Calu3 (cell line): ENCODE data around the gene ZNF830. TPM values are rescaled to one million over a fixed set of nuclear protein-coding genes. Genes with fewer than 3 reads are reported as not detected.

Experiments
- BruUV-seq: library from RNA; stranded (reverse); fragments of 400-500 nt; replicated peaks from 2 replicates; lab custom pipeline; 2021; lab: Mats Ljungman, UMichigan
- CTCF ChIA-PET: fragments of 300-600 bp; sonication (Branson Sonifier 250); formaldehyde crosslinking; loops from one replicate; lab custom pipeline; 2022; ENCODE audit warnings: antibody characterized with exemption; lab: Charles Lee
- DNase-seq: peaks from one replicate; pipeline ENCODE4 v3.0.0; 2022
- H3K27ac Mint-ChIP-seq: one replicate; pipeline ENCODE4 v1.8.0; 2022; ENCODE audit warnings: mixed read lengths; ENCODE audit not compliant: unreplicated experiment
- H3K27me3 Mint-ChIP-seq: one replicate; pipeline ENCODE4 v1.8.0; 2022; ENCODE audit warnings: mixed read lengths; ENCODE audit not compliant: unreplicated experiment
- H3K36me3 Mint-ChIP-seq: one replicate; pipeline ENCODE4 v1.8.0; 2022; ENCODE audit warnings: mild to moderate bottlenecking, moderate library complexity, mixed read lengths; ENCODE audit not compliant: insufficient read depth, unreplicated experiment
- H3K4me1 Mint-ChIP-seq: one replicate; pipeline ENCODE4 v1.8.0; 2022; ENCODE audit warnings: mild to moderate bottlenecking, low read depth, mixed read lengths; ENCODE audit not compliant: unreplicated experiment
- H3K4me3 Mint-ChIP-seq: one replicate; pipeline ENCODE4 v1.8.0; 2022; ENCODE audit warnings: mild to moderate bottlenecking, low read depth, moderate library complexity, mixed read lengths; ENCODE audit not compliant: unreplicated experiment
- H3K9me3 Mint-ChIP-seq: one replicate; pipeline ENCODE4 v1.8.0; 2022; ENCODE audit warnings: low read depth, mixed read lengths; ENCODE audit not compliant: unreplicated experiment
- CTCF ChIP-seq: fragments of 200-600 bp; IDR thresholded peaks from one replicate; pipeline ENCODE4 v1.8.0; 2022; ENCODE audit warnings: antibody characterized with exemption; ENCODE audit not compliant: unreplicated experiment
- intact Hi-C: fragments of 100-400 bp; cut with micrococcal nuclease; formaldehyde crosslinking; loops from one replicate; pipeline ENCODE4 v1.10.0; 2022; ENCODE audit not compliant: unreplicated experiment
- total RNA-seq: library from RNA; stranded (reverse); gene quantifications from 2 replicates; pipeline ENCODE4 v1.2.3, GENCODE V29; 2022

The ZNF830 gene
- total RNA-seq, 1 experiment from 2014 or later, result 14.6 TPM

- Mint-ChIP-seq H3K4me3 (no peak overlapping the region), H3K9me3 (no peaks in the 10 kb centered on the region), H3K27me3 (no peaks in the 10 kb centered on the region), H3K36me3 (peaks cover 7% of the 10 kb centered on the region), H3K27ac (no peak overlapping the region), H3K4me1 (no peaks in the 10 kb centered on the region)
- CTCF ChIA-PET, result no interaction called here
- DNase-seq, result no peak
- no peak for TF ChIP-seq CTCF
- BruUV-seq, result no TSS peak
- intact Hi-C loops, result no loop called here
Measured at GRCh38 chr17:34993031-34993430, 31.7 kb downstream of the ZNF830 start.

DNA sequence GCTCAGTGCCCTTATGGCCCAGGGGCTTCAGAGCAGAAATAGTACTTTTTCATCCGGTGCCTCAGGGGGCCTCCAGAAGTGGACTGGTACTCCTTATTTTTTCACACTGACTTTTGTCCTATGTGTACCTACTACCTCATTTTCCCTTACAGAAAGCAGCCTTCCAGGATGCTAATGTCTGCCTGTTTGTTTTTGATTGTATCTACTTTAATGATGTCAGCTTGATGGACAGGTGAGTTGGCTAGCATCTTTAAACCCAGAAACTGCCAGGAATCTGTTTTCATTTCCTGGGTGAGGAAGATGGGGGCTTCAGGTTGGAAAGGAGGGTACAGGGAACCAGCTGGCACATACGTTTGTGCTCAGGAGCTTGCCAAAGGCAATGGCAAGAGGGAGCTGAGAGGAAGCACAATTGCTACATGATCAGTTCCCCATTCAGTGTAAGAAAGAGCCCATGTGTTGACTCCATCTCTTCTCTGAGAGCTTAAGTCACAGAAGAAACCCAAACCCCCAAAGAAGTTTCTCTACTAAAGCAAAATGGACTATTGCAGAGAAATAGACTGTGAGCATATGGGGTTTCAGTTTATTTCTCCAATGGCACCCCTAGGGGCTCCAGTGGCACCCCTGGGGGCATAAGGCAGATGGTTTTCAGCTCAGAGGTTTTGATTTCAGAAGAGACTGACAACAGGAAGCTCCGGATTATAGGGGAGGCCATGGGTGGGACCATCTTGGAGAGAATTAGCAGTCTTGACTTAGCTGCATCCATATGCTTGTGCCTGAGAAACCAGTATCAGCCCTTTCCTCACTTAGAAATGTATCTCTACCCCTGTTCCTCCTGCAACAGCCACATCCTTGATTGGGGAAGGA lies 35.3 kb downstream of the ZNF830 start:
- Mint-ChIP-seq H3K36me3 (peaks cover 4% of the 10 kb centered on the region), H3K27me3 (no peaks in the 10 kb centered on the region)

DNA sequence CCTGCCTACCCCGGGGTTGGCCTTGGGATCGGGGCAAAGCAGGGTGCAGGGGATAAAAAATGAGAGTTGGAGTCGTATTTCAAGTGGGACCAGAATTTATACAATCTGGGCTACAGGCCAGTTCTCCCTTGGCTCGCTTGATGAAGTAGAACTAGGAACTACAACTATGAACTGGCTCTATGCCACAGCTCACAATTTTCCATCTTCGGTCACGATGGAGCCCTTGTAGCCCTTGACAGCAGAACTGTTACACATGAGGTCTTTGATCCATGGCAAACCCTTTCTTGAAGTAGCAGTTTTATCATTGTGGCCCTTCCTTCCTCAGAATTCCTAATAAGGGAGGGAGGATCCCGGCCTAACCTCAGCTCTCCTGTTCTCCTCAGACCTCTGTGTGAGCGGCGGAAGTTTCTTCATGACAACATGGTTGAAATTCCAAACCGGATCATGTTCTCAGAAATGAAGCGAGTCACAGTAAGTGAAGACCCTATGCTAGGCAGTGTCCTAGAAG lies 36.1 kb downstream of the ZNF830 start:
- no peaks in the 10 kb centered on the region for H3K9me3 Mint-ChIP-seq
- CTCF ChIA-PET, result no interaction called here
- H3K27me3 Mint-ChIP-seq, result no peaks in the 10 kb centered on the region
- TF ChIP-seq CTCF, result no peak
- no peak overlapping the region for H3K27ac Mint-ChIP-seq
- DNase-seq, result no peak
- no TSS peak for BruUV-seq
- intact Hi-C loops, result no loop called here
- H3K4me3 Mint-ChIP-seq, result no peak overlapping the region
- H3K36me3 Mint-ChIP-seq, result peaks cover 4% of the 10 kb centered on the region
- H3K4me1 Mint-ChIP-seq, result no peaks in the 10 kb centered on the region

More for the DNA sequence above, 35.3 kb downstream of the ZNF830 start:
- no TSS peak for BruUV-seq
- H3K9me3 Mint-ChIP-seq, result no peaks in the 10 kb centered on the region
- TF ChIP-seq CTCF, result no peak
- CTCF ChIA-PET, result interaction anchor here (0.6 to 0.8 kb wide), 2 partner anchors 91 to 134 kb away, joined by 3 read pairs; no protein-coding TSS in a partner anchor
- DNase-seq, result no peak
- no peaks in the 10 kb centered on the region for H3K4me1 Mint-ChIP-seq
- no peak overlapping the region for H3K27ac Mint-ChIP-seq
- intact Hi-C loops, result no loop called here
- H3K4me3 Mint-ChIP-seq, result no peak overlapping the region

DNA sequence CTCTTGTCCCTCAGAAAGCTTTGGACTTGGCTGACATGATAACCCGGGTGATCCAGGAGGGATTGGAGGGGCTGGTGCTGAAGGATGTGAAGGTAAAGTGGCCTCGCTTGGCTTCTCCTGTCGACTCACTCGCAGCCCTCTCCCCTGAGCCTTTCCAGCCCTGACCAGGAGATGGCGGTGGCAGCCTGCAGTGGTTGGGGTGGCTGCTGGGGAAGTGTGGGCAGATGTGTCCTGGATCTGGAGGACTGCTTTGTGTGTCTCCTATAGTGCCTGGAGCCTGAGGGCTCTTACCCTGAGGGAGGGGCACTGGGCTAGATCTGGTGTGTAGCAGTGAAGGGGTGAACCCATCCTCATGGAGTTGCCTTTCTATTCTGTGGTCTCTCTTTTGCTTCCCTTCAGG lies 36.9 kb downstream of the ZNF830 start:
- Mint-ChIP-seq H3K36me3 (peaks cover 12% of the 10 kb centered on the region), H3K27ac (no peak overlapping the region), H3K9me3 (no peaks in the 10 kb centered on the region), H3K4me1 (no peaks in the 10 kb centered on the region), H3K27me3 (no peaks in the 10 kb centered on the region), H3K4me3 (no peak overlapping the region)
- BruUV-seq, result no TSS peak
- peak; percentile 82 for DNase-seq
- CTCF ChIA-PET, result no interaction called here
- intact Hi-C loops, result loop anchor here (1.0 kb wide), 2 partner anchors 91 to 121 kb away; partner anchors contain the start of gene RAD51D
- peak; percentile 77 for TF ChIP-seq CTCF
